PC-9 (cell line): ENCODE measurements around the gene SLC35G2. TPM values are rescaled to one million over a fixed set of nuclear protein-coding genes. Genes with fewer than 3 reads are reported as not detected.
A peak's percentile ranks its signal among the peaks of the same experiment; 100 is the strongest.

Experiments
- BruUV-seq: library from RNA; stranded (reverse); fragments of 400-500 nt; replicated peaks from 2 replicates; lab custom pipeline; 2021; lab: Mats Ljungman, UMichigan
- CTCF ChIA-PET: fragments of 300-600 bp; sonication (Branson Sonifier 250); formaldehyde crosslinking; loops from one replicate; lab custom pipeline; 2022; ENCODE audit warnings: antibody characterized with exemption; lab: Charles Lee
- POLR2A ChIA-PET: fragments of 300-600 bp; sonication (Branson Sonifier 250); formaldehyde crosslinking; loops from one replicate; lab custom pipeline; 2022; ENCODE audit warnings: antibody characterized with exemption; ENCODE audit not compliant: unreplicated experiment; lab: Charles Lee
- DNase-seq, 2 experiments: peaks; one replicate each; pipeline versions ENCODE4 v3.0.0 to v3.0.0-alpha.2; 2015 to 2022; ENCODE audit warnings: mixed read lengths in 1 of 2
- H2AFZ ChIP-seq: fragments of 200-600 bp; sonication (generic); 2 replicates; pipeline ENCODE4 v1.8.1; 2017; ENCODE audit warnings: antibody characterized with exemption
- H3F3A ChIP-seq: fragments of 200-600 bp; sonication (generic); 2 replicates; pipeline ENCODE4 v1.8.1; 2017; ENCODE audit warnings: antibody characterized with exemption, mild to moderate bottlenecking, low read depth; ENCODE audit not compliant: insufficient read depth
- H3K27ac ChIP-seq: fragments of 200-600 bp; sonication (generic); 2 replicates; pipeline ENCODE4 v1.6.1; 2016; ENCODE audit warnings: mixed run types
- H3K27me3 ChIP-seq: fragments of 200-600 bp; sonication (generic); 2 replicates; pipeline ENCODE4 v1.6.1; 2016; ENCODE audit warnings: low read depth, mixed run types; ENCODE audit not compliant: insufficient read depth
- H3K36me3 ChIP-seq: fragments of 200-600 bp; sonication (generic); 2 replicates; pipeline ENCODE4 v1.6.1; 2016; ENCODE audit warnings: low read depth, mixed run types
- H3K4me1 ChIP-seq: fragments of 200-600 bp; sonication (generic); replicated peaks from 2 replicates; pipeline ENCODE4 v1.6.1; 2016; ENCODE audit warnings: mixed run types; ENCODE audit not compliant: insufficient read depth
- H3K4me2 ChIP-seq: fragments of 200-600 bp; sonication (generic); 2 replicates; pipeline ENCODE4 v1.6.1; 2017; ENCODE audit warnings: mixed run types
- H3K4me3 ChIP-seq: fragments of 200-600 bp; sonication (generic); 2 replicates; pipeline ENCODE4 v1.6.1; 2016; ENCODE audit warnings: mixed run types
- H3K79me2 ChIP-seq: fragments of 200-600 bp; sonication (generic); 2 replicates; pipeline ENCODE4 v1.6.1; 2017; ENCODE audit warnings: low read depth, mixed run types
- H3K9me2 ChIP-seq: fragments of 200-600 bp; sonication (generic); 2 replicates; pipeline ENCODE4 v1.8.1; 2017; ENCODE audit warnings: mild to moderate bottlenecking; ENCODE audit not compliant: insufficient read depth
- H3K9me3 ChIP-seq: fragments of 200-600 bp; sonication (generic); 2 replicates; pipeline ENCODE4 v1.8.1; 2016; ENCODE audit warnings: low read depth; ENCODE audit not compliant: insufficient read depth
- H4K20me1 ChIP-seq: fragments of 200-600 bp; sonication (generic); 2 replicates; pipeline ENCODE4 v1.8.1; 2017; ENCODE audit not compliant: insufficient read depth
- EZH2 ChIP-seq: fragments of 200-600 bp; sonication (generic); IDR thresholded peaks from 2 replicates; pipeline ENCODE4 v1.8.0; 2017; ENCODE audit warnings: antibody characterized with exemption, low read depth
- intact Hi-C: fragments of 100-400 bp; cut with micrococcal nuclease; formaldehyde crosslinking; loops from one replicate; pipeline ENCODE4 v1.10.0; 2022; ENCODE audit not compliant: unreplicated experiment
- total RNA-seq: library from RNA; stranded (reverse); gene quantifications from 2 replicates; pipeline ENCODE4 v1.2.3, GENCODE V29; 2021
- TF ChIP-seq, protein P1 (sequence below): fragments of 200-600 bp; sonication (generic); conservative IDR thresholded peaks from 2 replicates; pipeline ENCODE4 v1.6.1; 2017; ENCODE audit warnings: mixed run types, antibody characterized with exemption, mild to moderate bottlenecking, moderate library complexity

Gene SLC35G2
- total RNA-seq, 1 experiment from 2014 or later = 5.0 TPM

- ChIA-PET POLR2A (interaction anchor here (0.7 kb wide), 1 partner anchor 1563 kb away, joined by 3 read pairs; no protein-coding TSS in a partner anchor), CTCF (no interaction called here)
- no TSS peak for BruUV-seq
- Histone ChIP-seq H3K4me2 (no peak overlapping the region), H3K27me3 (no peaks in the 10 kb centered on the region), H3K4me1 (0 out of 2 replicates have a peak, but pooled peaks cover 12% of the 10 kb centered on the region), H4K20me1 (no peaks in the 10 kb centered on the region), H3K27ac (no peak overlapping the region), H3K79me2 (peaks cover 38% of the 10 kb centered on the region; the same call in 1 of the 2 replicates), H3K9me3 (no peaks in the 10 kb centered on the region), H3K4me3 (no peak overlapping the region), H3K36me3 (peaks cover 4% of the 10 kb centered on the region; the same call in 1 of the 2 replicates), H2AFZ (no peak overlapping the region), H3F3A (0 out of 2 replicates have a peak, but pooled peaks cover 4% of the 10 kb centered on the region), H3K9me2 (no peaks in the 10 kb centered on the region)
- no peak for DNase-seq
- intact Hi-C loops = no loop called here
- TF ChIP-seq, protein P1, sequence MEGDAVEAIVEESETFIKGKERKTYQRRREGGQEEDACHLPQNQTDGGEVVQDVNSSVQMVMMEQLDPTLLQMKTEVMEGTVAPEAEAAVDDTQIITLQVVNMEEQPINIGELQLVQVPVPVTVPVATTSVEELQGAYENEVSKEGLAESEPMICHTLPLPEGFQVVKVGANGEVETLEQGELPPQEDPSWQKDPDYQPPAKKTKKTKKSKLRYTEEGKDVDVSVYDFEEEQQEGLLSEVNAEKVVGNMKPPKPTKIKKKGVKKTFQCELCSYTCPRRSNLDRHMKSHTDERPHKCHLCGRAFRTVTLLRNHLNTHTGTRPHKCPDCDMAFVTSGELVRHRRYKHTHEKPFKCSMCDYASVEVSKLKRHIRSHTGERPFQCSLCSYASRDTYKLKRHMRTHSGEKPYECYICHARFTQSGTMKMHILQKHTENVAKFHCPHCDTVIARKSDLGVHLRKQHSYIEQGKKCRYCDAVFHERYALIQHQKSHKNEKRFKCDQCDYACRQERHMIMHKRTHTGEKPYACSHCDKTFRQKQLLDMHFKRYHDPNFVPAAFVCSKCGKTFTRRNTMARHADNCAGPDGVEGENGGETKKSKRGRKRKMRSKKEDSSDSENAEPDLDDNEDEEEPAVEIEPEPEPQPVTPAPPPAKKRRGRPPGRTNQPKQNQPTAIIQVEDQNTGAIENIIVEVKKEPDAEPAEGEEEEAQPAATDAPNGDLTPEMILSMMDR = no peak
- TF ChIP-seq EZH2 = no peak
These were observed 17.7 kb downstream of the SLC35G2 start for GRCh38 chr3:136836511-136837156.

GRCh38 chr3:136838641-136839555, 20.0 kb downstream of the SLC35G2 start:
- Histone ChIP-seq H2AFZ (no peak overlapping the region), H3K4me1 (0 out of 2 replicates have a peak, but pooled peaks cover 12% of the 10 kb centered on the region), H3F3A (0 out of 2 replicates have a peak, but pooled peaks cover 4% of the 10 kb centered on the region), H3K9me3 (no peaks in the 10 kb centered on the region), H3K27ac (peak overlapping the region; percentile 38), H3K36me3 (peaks cover 4% of the 10 kb centered on the region; the same call in 1 of the 2 replicates), H3K79me2 (peaks cover 32% of the 10 kb centered on the region; the same call in 1 of the 2 replicates), H4K20me1 (no peaks in the 10 kb centered on the region), H3K4me2 (no peak overlapping the region), H3K27me3 (no peaks in the 10 kb centered on the region), H3K9me2 (no peaks in the 10 kb centered on the region), H3K4me3 (no peak overlapping the region)
- intact Hi-C loops = no loop called here
- POLR2A ChIA-PET = interaction anchor here (0.5 to 0.6 kb wide), 3 partner anchors 11 to 31 kb away, joined by 4 to 5 read pairs (median 4); no protein-coding TSS in a partner anchor
- CTCF ChIA-PET = interaction anchor here (0.6 kb wide), 1 partner anchor 23 kb away, joined by 13 read pairs; no protein-coding TSS in a partner anchor
- peak in 1 of 2 experiments; percentile 60 for DNase-seq
- BruUV-seq = no TSS peak
- TF ChIP-seq EZH2 = no peak
- TF ChIP-seq, protein P1 = no peak

GRCh38 chr3:136839556-136839931, 20.6 kb downstream of the SLC35G2 start:
- Histone ChIP-seq H3K36me3 (peaks cover 4% of the 10 kb centered on the region; the same call in 1 of the 2 replicates), H3K9me3 (no peaks in the 10 kb centered on the region), H3F3A (0 out of 2 replicates have a peak, but pooled peaks cover 4% of the 10 kb centered on the region), H3K4me1 (0 out of 2 replicates have a peak, but pooled peaks cover 12% of the 10 kb centered on the region), H3K27ac (0 out of 2 replicates have a peak overlapping the region, but pooled peaks have one; percentile 38), H3K4me2 (no peak overlapping the region), H3K4me3 (no peak overlapping the region), H3K27me3 (no peaks in the 10 kb centered on the region), H2AFZ (no peak overlapping the region), H3K9me2 (no peaks in the 10 kb centered on the region), H4K20me1 (no peaks in the 10 kb centered on the region), H3K79me2 (peaks cover 28% of the 10 kb centered on the region; the same call in 1 of the 2 replicates)
- ChIA-PET POLR2A (interaction anchor here (0.5 to 0.6 kb wide), 3 partner anchors 11 to 30 kb away, joined by 4 to 5 read pairs (median 4); no protein-coding TSS in a partner anchor), CTCF (interaction anchor here (0.6 kb wide), 1 partner anchor 22 kb away, joined by 13 read pairs; no protein-coding TSS in a partner anchor)
- TF ChIP-seq, protein P1 = no peak
- no peak for TF ChIP-seq EZH2
- no peak for DNase-seq
- no TSS peak for BruUV-seq
- intact Hi-C loops = no loop called here
